Smooth muscle cell (in vitro differentiated cells): ENCODE results near the gene TMEM161A. TPM values are rescaled to one million over a fixed set of nuclear protein-coding genes. Genes with fewer than 3 reads are reported as not detected.

Experiments used
- DNase-seq: peaks from one replicate; lab custom pipeline; 2025; ENCODE audit not compliant: unreplicated experiment; lab: John Stamatoyannopoulos, UW
- H2AFZ ChIP-seq: fragments of 200-600 bp; sonication (generic); 2 replicates; pipeline ENCODE4 v1.6.0; 2016; ENCODE audit warnings: antibody characterized with exemption, low read depth, mild to moderate bottlenecking
- H3F3A ChIP-seq: fragments of 200-600 bp; sonication (generic); 2 replicates; pipeline ENCODE4 v1.6.0; 2017; ENCODE audit warnings: antibody characterized with exemption, low read depth
- H3K27ac ChIP-seq: fragments of 200-600 bp; sonication (generic); 2 replicates; pipeline ENCODE4 v1.5.1; 2016; ENCODE audit warnings: low read depth, mild to moderate bottlenecking
- H3K27me3 ChIP-seq: fragments of 200-600 bp; sonication (generic); 2 replicates; pipeline ENCODE4 v1.6.1; 2016; ENCODE audit warnings: low read depth, mild to moderate bottlenecking
- H3K36me3 ChIP-seq: fragments of 200-600 bp; sonication (generic); 2 replicates; pipeline ENCODE4 v1.5.1; 2016; ENCODE audit warnings: low read depth
- H3K4me1 ChIP-seq: fragments of 200-600 bp; sonication (generic); 2 replicates; pipeline ENCODE4 v1.5.1; 2016; ENCODE audit warnings: low read depth
- H3K4me2 ChIP-seq: fragments of 200-600 bp; sonication (generic); 2 replicates; pipeline ENCODE4 v1.6.0; 2016; ENCODE audit warnings: mild to moderate bottlenecking
- H3K4me3 ChIP-seq: fragments of 200-600 bp; sonication (generic); 2 replicates; pipeline ENCODE4 v1.5.1; 2016; ENCODE audit warnings: mild to moderate bottlenecking
- H3K79me2 ChIP-seq: fragments of 200-600 bp; sonication (generic); 2 replicates; pipeline ENCODE4 v1.6.0; 2016; ENCODE audit warnings: low read depth, mild to moderate bottlenecking
- H3K9ac ChIP-seq: fragments of 200-600 bp; sonication (generic); 2 replicates; pipeline ENCODE4 v1.6.0; 2016; ENCODE audit warnings: low read depth
- H3K9me3 ChIP-seq: fragments of 200-600 bp; sonication (generic); replicated peaks from 2 replicates; pipeline ENCODE4 v1.5.1; 2016; ENCODE audit warnings: low read depth
- H4K20me1 ChIP-seq: fragments of 200-600 bp; sonication (generic); 2 replicates; pipeline ENCODE4 v1.6.0; 2016; ENCODE audit warnings: low read depth
- WGBS: methylation state at CpG from one replicate; pipeline ENCODE4 v1.1.7; 2016; ENCODE audit warnings: low lambda C conversion rate; 5-methylcytosine and 5-hydroxymethylcytosine counted together
- polyA plus RNA-seq: library from polyadenylated mRNA; unstranded; fragments of >200 nt; fragmentation: Nextera tagmentation; extraction: Ambion mirVana; gene quantifications from 2 replicates; pipeline ENCODE4 v1.2.1, GENCODE V29; 2016
- total RNA-seq: library from RNA; depleted of rRNA; stranded (reverse); fragments of >200 nt; gene quantifications from 2 replicates; pipeline ENCODE4 v1.2.3, GENCODE V29; 2014
- TF ChIP-seq, protein P1 (sequence below): fragments of 200-600 bp; sonication (generic); IDR thresholded peaks from 2 replicates; pipeline ENCODE4 v1.5.1; 2017; ENCODE audit warnings: borderline replicate concordance, mild to moderate bottlenecking, antibody characterized with exemption; ENCODE audit not compliant: insufficient read depth, poor library complexity, severe bottlenecking

Gene TMEM161A
- total and polyA plus RNA-seq, 2 experiments from 2014 or later = 30.3 to 47.8 TPM

DNA sequence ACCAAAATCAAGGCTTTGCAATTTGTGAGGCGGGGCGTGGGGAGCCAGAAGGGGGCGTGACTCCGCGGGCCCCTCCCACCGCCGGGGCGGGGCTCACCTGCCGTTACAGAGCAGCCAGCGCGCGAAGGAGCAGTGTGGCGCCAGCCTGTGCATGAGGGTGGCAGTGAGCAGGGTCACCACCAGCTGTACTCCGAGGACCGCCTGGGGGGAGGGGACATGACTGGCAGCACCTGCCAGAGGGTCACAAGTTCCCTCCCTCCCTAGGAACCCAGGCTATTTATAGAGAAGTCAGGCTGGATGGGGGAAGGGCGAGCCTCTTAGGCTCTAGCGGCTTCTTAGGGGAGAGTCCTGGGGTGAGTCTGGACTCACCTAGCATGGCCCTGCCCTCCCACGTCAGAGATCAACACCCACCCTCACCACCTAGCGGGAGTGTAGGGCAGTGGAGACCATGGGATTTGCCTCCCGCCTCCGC, 3.6 kb downstream of the TMEM161A start:
- no peaks in the 10 kb centered on the region for H3K36me3 ChIP-seq
- H2AFZ ChIP-seq = no peak overlapping the region
- no peak overlapping the region for H3K4me3 ChIP-seq
- H3F3A ChIP-seq = no peaks in the 10 kb centered on the region
- no peak overlapping the region for H3K9ac ChIP-seq
- no peak for DNase-seq
- H3K27ac ChIP-seq = no peak overlapping the region
- H4K20me1 ChIP-seq = no peaks in the 10 kb centered on the region
- no peaks in the 10 kb centered on the region for H3K9me3 ChIP-seq
- H3K79me2 ChIP-seq = peaks cover 9% of the 10 kb centered on the region
- peaks cover 3% of the 10 kb centered on the region for H3K4me1 ChIP-seq
- no peaks in the 10 kb centered on the region for H3K27me3 ChIP-seq
- TF ChIP-seq, protein P1, sequence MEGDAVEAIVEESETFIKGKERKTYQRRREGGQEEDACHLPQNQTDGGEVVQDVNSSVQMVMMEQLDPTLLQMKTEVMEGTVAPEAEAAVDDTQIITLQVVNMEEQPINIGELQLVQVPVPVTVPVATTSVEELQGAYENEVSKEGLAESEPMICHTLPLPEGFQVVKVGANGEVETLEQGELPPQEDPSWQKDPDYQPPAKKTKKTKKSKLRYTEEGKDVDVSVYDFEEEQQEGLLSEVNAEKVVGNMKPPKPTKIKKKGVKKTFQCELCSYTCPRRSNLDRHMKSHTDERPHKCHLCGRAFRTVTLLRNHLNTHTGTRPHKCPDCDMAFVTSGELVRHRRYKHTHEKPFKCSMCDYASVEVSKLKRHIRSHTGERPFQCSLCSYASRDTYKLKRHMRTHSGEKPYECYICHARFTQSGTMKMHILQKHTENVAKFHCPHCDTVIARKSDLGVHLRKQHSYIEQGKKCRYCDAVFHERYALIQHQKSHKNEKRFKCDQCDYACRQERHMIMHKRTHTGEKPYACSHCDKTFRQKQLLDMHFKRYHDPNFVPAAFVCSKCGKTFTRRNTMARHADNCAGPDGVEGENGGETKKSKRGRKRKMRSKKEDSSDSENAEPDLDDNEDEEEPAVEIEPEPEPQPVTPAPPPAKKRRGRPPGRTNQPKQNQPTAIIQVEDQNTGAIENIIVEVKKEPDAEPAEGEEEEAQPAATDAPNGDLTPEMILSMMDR = no peak
- H3K4me2 ChIP-seq = no peak overlapping the region
- 26% methylated on average over 19 of the region's 21 CpGs for WGBS

DNA sequence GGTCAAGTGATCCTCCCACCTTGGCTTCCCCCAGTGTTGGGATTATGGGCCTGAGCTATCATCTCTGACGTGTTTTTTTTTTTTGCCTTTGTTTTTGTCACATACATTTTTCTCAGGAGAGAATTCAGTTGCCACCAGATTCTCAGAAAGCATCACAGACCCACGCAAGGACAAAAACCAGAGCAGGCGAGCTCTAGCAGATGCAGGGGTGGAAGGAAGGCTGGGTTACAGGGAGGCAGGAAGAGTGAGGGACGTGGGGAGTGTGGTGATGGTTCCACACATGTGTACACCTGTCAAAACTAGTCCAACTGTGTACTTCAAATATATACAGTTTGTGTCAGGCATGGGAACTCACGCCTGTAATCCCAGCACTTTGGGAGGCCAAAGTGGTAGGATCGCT, 4.3 kb downstream of the TMEM161A start:
- H2AFZ ChIP-seq = no peak overlapping the region
- DNase-seq = no peak
- no peaks in the 10 kb centered on the region for H3F3A ChIP-seq
- H3K4me2 ChIP-seq = no peak overlapping the region
- H3K79me2 ChIP-seq = peaks cover 9% of the 10 kb centered on the region
- H3K9ac ChIP-seq = no peak overlapping the region
- TF ChIP-seq, protein P1 = no peak
- H3K4me3 ChIP-seq = no peak overlapping the region
- H3K36me3 ChIP-seq = no peaks in the 10 kb centered on the region
- H3K4me1 ChIP-seq = peaks cover 3% of the 10 kb centered on the region
- H3K27ac ChIP-seq = no peak overlapping the region
- no peaks in the 10 kb centered on the region for H3K9me3 ChIP-seq
- WGBS = 96% methylated on average over 6 of the region's 6 CpGs
- no peaks in the 10 kb centered on the region for H4K20me1 ChIP-seq
- no peaks in the 10 kb centered on the region for H3K27me3 ChIP-seq

DNA sequence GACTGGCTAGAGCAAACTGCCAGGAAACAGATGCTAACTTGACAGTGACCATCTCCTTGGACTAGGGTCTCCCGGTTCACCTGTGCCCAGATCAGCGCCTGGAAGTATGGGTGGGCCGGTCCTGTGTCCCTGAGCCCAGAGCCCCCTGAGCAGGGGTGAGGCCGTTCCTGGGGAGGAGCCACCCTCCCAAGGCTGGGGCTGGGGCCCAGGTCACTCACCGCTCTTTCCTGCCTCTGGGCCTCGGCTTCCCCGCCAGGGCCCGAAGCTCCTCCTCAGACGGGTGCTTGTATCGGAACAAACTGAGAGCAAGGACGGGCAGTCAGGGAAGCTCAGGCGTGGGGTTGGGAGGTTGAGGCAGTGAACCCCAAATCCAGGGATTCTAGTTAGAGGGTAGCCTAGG, 5.4 kb downstream of the TMEM161A start:
- no peak for DNase-seq
- no peaks in the 10 kb centered on the region for H4K20me1 ChIP-seq
- no peak overlapping the region for H2AFZ ChIP-seq
- no peak overlapping the region for H3K9ac ChIP-seq
- TF ChIP-seq, protein P1 = no peak
- no peaks in the 10 kb centered on the region for H3K27me3 ChIP-seq
- no peaks in the 10 kb centered on the region for H3K9me3 ChIP-seq
- H3F3A ChIP-seq = no peaks in the 10 kb centered on the region
- peaks cover 3% of the 10 kb centered on the region for H3K4me1 ChIP-seq
- H3K4me2 ChIP-seq = no peak overlapping the region
- no peak overlapping the region for H3K4me3 ChIP-seq
- WGBS = 99% methylated on average over 12 of the region's 12 CpGs
- peaks cover 8% of the 10 kb centered on the region for H3K79me2 ChIP-seq
- H3K27ac ChIP-seq = no peak overlapping the region
- no peaks in the 10 kb centered on the region for H3K36me3 ChIP-seq

DNA sequence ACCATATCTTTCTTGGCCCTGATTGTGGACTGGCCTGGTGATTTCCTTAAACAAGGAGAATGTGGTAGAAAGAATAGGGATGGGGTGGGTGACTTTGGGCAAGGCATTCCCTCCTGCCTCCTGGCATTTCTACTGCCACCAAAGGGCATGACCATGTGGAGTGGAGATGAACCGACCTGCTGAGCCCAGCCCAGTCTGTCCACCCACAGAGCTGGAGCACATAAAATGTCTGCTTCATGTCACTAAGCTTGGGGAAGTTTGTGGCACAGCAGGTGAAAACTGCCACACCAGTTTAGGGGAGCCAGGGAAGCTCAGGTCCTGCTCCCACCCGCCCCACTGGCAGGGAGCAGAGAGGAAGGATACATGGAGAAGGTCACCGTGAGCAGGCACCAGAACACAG, 6.3 kb downstream of the TMEM161A start:
- H3K27ac ChIP-seq = no peak overlapping the region
- no peaks in the 10 kb centered on the region for H3K4me1 ChIP-seq
- no peaks in the 10 kb centered on the region for H3F3A ChIP-seq
- no peak for DNase-seq
- TF ChIP-seq, protein P1 = no peak
- H3K9me3 ChIP-seq = no peaks in the 10 kb centered on the region
- no peak overlapping the region for H3K4me3 ChIP-seq
- H2AFZ ChIP-seq = no peak overlapping the region
- WGBS = 84% methylated on average over 3 of the region's 3 CpGs
- no peaks in the 10 kb centered on the region for H4K20me1 ChIP-seq
- no peaks in the 10 kb centered on the region for H3K79me2 ChIP-seq
- H3K4me2 ChIP-seq = no peak overlapping the region
- H3K9ac ChIP-seq = no peak overlapping the region
- H3K27me3 ChIP-seq = no peaks in the 10 kb centered on the region
- no peaks in the 10 kb centered on the region for H3K36me3 ChIP-seq
